ENCODE measurements around the gene SLC44A5. TPM values are rescaled to one million over a fixed set of nuclear protein-coding genes. Genes with fewer than 3 reads are reported as not detected.

Gene SLC44A5
- total and polyA plus RNA-seq, 10 of the 15 experiments (the other 5 are each of a cell fraction or from before 2014, with no cell fraction given), result 0.04 to 1.3 TPM; not detected in 8

- TF ChIP-seq TCF12 (IDR thresholded peaks at IDR 0.05; ENCODE audit: low read depth, low read length) (no peak), MYB (IDR thresholded peaks at IDR 0.05; ENCODE audit: borderline replicate concordance, low read depth, low read length) (no peak), KDM1A (IDR thresholded peaks at IDR 0.05; ENCODE audit: borderline replicate concordance) (no peak), MTA3 (IDR thresholded peaks at IDR 0.05; ENCODE audit: borderline replicate concordance, low read length) (no peak), NR2C2 (IDR thresholded peaks at IDR 0.05; ENCODE audit: borderline replicate concordance, control insufficient read depth, insufficient read length, low read depth) (no peak), SUPT20H (IDR thresholded peaks at IDR 0.05; ENCODE audit: borderline replicate concordance, control insufficient read depth, low read depth, low read length) (no peak), SREBF2 (IDR thresholded peaks at IDR 0.05; ENCODE audit: low read length) (no peak)
Observed at GRCh38 chr1:75502776-75503175, 108.1 kb downstream of the SLC44A5 start (continued).

- in situ Hi-C loops (cut with MboI), result no loop called here
- no peak for DNase-seq (ENCODE audit: low read depth, low spot score)
- ChIA-PET RAD21 (ENCODE audit: unreplicated experiment) (no interaction called here), POLR2A (no interaction called here), SMC1A (ENCODE audit: uncharacterized antibody, unreplicated experiment) (no interaction called here), CTCF (no interaction called here)
- no peaks in the 10 kb centered on the region for H3K27me3 ChIP-seq (replicated peaks in 1 of 2; ENCODE audit: control insufficient read depth in 2 of 2, insufficient read depth in 2 of 2, low read length in 1 of 2)
- H4K20me1 ChIP-seq (ENCODE audit: control insufficient read depth, insufficient read depth), result no peaks in the 10 kb centered on the region
- H2AFZ ChIP-seq (ENCODE audit: control insufficient read depth, low read depth, low read length), result no peak overlapping the region
- no peak for FAIRE-seq
- H3K9me3 ChIP-seq (replicated peaks; ENCODE audit: control insufficient read depth, insufficient read depth, low read length), result no peaks in the 10 kb centered on the region
- no peak overlapping the region for H3K4me3 ChIP-seq
- ATAC-seq, result no peak
- no TSS peak for BruUV-seq (replicated peaks)
- no peaks in the 10 kb centered on the region for H3K79me2 ChIP-seq (ENCODE audit: control insufficient read depth, insufficient read depth, low read length)
- H3K4me2 ChIP-seq (ENCODE audit: control insufficient read depth, insufficient read depth), result no peak overlapping the region
- H3K4me1 ChIP-seq (ENCODE audit: control insufficient read depth, insufficient read depth, low read length), result no peaks in the 10 kb centered on the region
- intact Hi-C loops (cut with micrococcal nuclease; ENCODE audit: unreplicated experiment), result no loop called here
- WGBS (ENCODE audit: insufficient coverage, insufficient replicate concordance, low lambda C conversion rate, missing lambda C conversion rate), result 51% methylated on average over 5 of the region's 5 CpGs
- no peaks in the 10 kb centered on the region for H3K36me3 ChIP-seq (ENCODE audit: control insufficient read depth in 2 of 2, insufficient read depth in 2 of 2, low read length in 1 of 2)
- no peak overlapping the region for H3K27ac ChIP-seq (ENCODE audit: control insufficient read depth, insufficient read depth)
- H3K9ac ChIP-seq (ENCODE audit: control insufficient read depth, insufficient read depth, low read length), result no peak overlapping the region
- TF ChIP-seq, protein P1, sequence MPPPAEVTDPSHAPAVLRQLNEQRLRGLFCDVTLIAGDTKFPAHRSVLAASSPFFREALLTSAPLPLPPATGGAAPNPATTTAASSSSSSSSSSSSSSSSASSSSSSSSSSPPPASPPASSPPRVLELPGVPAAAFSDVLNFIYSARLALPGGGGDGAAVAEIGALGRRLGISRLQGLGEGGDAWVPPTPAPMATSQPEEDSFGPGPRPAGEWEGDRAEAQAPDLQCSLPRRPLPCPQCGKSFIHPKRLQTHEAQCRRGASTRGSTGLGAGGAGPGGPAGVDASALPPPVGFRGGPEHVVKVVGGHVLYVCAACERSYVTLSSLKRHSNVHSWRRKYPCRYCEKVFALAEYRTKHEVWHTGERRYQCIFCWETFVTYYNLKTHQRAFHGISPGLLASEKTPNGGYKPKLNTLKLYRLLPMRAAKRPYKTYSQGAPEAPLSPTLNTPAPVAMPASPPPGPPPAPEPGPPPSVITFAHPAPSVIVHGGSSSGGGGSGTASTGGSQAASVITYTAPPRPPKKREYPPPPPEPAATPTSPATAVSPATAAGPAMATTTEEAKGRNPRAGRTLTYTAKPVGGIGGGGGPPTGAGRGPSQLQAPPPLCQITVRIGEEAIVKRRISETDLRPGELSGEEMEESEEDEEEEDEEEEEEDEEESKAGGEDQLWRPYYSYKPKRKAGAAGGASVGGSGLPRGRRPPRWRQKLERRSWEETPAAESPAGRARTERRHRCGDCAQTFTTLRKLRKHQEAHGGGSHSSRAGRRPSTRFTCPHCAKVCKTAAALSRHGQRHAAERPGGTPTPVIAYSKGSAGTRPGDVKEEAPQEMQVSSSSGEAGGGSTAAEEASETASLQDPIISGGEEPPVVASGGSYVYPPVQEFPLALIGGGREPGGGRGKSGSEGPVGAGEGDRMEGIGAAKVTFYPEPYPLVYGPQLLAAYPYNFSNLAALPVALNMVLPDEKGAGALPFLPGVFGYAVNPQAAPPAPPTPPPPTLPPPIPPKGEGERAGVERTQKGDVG (CRISPR knock-in tag; IDR thresholded peaks at IDR 0.05), result no peak
- TF ChIP-seq NR2C1 (IDR thresholded peaks at IDR 0.05), result no peak
- TF ChIP-seq, protein P2, sequence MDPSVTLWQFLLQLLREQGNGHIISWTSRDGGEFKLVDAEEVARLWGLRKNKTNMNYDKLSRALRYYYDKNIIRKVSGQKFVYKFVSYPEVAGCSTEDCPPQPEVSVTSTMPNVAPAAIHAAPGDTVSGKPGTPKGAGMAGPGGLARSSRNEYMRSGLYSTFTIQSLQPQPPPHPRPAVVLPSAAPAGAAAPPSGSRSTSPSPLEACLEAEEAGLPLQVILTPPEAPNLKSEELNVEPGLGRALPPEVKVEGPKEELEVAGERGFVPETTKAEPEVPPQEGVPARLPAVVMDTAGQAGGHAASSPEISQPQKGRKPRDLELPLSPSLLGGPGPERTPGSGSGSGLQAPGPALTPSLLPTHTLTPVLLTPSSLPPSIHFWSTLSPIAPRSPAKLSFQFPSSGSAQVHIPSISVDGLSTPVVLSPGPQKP (IDR thresholded peaks at IDR 0.05; ENCODE audit: low read depth, low read length), result no peak
- TF ChIP-seq RELB (IDR thresholded peaks at IDR 0.05; ENCODE audit: low read depth), result no peak
- no peak for TF ChIP-seq HDGF (IDR thresholded peaks at IDR 0.05)
- TF ChIP-seq MTA2 (IDR thresholded peaks at IDR 0.05; ENCODE audit: low read depth), result no peak
- no peak for TF ChIP-seq TBL1XR1 (IDR thresholded peaks at IDR 0.05; ENCODE audit: low read depth, low read length)
- TF ChIP-seq CBFB (IDR thresholded peaks at IDR 0.05; ENCODE audit: low read depth), result no peak
- TF ChIP-seq ATF7 (IDR thresholded peaks at IDR 0.05; ENCODE audit: low read depth), result no peak
- no peak for TF ChIP-seq NFXL1 (IDR thresholded peaks at IDR 0.05; ENCODE audit: borderline replicate concordance)
- TF ChIP-seq, protein P3, sequence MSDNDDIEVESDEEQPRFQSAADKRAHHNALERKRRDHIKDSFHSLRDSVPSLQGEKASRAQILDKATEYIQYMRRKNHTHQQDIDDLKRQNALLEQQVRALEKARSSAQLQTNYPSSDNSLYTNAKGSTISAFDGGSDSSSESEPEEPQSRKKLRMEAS (IDR thresholded peaks at IDR 0.05; ENCODE audit: low read depth, low read length), result no peak
- TF ChIP-seq GATAD2B (conservative IDR thresholded peaks at IDR 0.05; ENCODE audit: low read depth), result no peak
Observed at GRCh38 chr1:75501577-75502295, 109.2 kb downstream of the SLC44A5 start.

Measured in GM12878 (cell line).